GM18502 (cell line): Measurements from ENCODE around the gene CRYGA.
"Not testable (repeated sequence)": the region's sequence is repeated elsewhere in the genome, so short reads cannot be mapped to it uniquely, and the experiment has no call there.

Experiments
- ATAC-seq: cut with Tn5 transposase; IDR thresholded peaks from one replicate; pipeline ENCODE4 v1.9.1; 2021; ENCODE audit warnings: mild to moderate bottlenecking; ENCODE audit not compliant: unreplicated experiment, poor library complexity

CRYGA gene

DNA sequence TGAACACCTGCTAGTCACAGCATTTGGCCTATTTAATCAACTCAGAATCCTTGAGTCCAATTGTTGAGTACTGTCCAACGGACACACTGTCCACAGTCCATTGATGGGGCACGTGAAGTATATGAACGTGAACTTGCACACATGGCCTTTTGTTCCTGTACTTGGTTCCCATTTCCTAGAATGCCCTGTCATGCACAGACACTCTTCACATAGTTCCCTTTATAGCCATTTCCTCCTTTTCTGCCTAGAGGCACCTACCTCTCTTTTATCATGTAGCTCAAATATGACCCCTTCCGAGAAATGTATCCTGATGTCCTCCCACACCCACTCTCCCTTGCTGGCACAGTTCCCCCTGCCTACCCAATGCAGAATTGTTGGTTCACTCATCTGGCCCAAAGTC, 8.7 kb upstream of the CRYGA start:
- ATAC-seq = no peak

DNA sequence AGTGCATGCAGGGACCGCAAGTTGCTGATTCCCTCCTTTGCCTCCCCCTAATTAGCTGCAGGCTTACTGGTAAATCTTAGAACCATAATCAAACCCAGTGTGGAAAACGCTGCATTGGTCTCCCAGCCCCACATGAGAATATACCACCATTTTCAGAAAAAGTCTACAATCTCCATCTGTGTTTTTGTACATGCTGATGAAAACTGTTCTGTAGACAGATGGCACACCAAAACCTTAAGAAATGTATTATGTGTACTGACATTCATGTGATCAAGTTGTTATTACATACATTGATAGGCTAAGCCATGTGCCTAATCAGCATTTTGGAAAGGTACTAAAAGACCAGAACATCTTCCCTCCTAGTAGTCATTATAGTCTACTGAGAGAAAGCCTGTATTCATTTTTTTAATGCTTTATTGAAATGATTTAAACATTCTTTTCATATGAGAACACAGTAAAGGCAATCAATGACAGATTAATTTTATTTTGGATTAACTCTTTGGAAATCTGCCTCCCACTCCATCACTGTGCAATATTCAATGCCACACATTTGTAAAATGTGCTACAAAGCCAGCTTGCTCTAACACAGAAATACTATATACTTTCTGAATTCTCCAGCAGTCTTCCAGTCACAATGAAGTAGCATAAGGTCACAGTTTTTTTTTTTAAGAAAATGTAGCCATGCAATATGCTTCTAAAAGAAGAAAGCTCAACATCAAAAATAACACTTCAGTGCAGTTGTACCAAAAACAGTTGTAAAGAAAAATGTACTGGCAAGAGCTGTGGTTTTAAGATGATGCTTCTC, 1.8 kb upstream of the CRYGA start:
- no peak for ATAC-seq

DNA sequence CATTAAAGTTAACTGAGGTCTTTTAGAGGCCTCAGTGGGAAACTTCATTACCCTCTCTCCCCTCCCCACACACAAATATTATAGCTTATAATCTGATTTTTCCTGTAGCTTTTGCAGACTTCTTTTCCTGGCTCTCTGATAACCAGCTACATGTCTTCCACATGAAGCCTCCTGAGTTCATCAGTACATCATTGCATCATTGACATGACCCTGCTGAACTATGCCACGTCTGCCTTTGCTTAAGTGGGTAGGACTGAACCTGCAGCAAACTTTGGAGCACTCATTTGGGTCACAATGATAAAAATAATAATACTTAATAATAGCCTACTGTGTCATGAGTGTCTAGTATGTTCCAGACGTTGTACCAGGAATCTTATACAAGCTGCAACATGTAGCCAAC, 7.0 kb downstream of the CRYGA start:
- ATAC-seq = no peak

DNA sequence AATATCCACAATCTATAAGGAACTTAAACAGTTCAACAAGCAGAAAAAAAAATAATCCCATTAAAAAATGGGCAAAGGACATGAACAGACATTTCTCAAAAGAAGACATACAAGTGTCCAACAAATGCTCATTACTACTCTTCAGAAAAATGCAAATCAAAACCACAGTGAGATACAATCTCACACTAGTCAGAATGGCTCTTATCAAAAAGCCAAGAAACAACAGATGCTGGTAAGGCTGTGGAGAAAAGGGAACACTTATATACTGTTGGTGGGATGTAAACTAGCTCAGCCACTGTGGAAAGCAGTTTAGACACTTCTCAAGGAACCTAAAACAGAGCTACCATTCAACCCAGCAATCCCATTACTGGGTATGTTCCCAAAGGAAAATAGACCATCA, 10.2 kb downstream of the CRYGA start:
- no peak for ATAC-seq

DNA sequence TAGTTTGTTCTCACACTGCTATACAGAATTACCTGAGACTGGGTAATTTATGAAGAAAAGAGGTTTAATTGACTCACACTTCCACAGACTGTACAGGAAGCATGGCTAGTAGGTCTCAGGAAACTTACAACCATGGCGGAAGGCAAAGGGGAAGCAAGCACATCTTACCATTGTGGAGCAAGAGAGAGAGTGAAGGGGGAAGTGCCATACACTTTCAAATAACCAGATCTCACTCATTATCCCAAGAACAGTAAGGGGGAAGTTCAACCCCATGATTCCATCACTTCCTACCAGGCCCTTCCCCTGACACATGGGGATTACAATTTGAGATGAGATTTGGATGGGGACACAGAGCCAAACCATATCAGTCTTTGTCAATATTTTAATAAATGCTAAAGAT, 12.4 kb downstream of the CRYGA start:
- ATAC-seq = no peak

DNA sequence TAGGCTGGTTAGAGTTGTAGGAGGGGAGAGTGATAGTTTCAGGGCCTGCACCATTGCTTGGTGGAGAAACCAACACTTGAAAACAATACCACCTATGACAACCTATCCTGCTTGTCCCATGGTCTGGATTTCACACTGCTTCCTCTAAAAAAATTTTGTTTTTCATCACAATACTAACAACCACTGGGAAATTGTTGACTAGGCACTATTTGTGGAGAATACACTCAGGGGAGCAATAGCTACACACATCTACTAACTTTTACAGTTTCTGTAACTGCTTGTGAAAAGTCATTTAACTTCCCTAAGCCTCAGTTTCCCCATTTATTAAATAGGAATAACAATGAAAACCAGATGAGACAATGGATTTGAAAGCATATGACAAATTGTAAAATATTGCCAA, 13.3 kb downstream of the CRYGA start:
- ATAC-seq = no peak

DNA sequence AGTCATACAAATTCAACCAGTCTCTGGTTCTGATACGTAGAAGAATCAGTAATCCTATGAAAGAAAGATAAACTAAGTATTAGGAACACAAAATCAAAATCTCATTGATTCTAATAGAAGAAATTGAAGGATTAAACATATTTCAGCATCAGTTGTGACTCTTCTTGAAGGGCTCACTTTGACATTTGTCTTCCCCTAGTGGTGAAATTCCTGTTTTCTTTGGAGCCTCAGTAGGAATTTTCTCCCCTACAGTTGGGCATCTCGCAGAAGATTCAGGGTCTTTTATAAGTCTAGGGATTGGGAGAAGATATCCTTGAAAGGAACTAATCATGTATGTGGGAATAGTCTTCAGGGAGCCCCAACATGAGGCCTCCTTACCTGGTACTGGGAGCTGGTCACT, 14.6 kb downstream of the CRYGA start:
- no peak for ATAC-seq

DNA sequence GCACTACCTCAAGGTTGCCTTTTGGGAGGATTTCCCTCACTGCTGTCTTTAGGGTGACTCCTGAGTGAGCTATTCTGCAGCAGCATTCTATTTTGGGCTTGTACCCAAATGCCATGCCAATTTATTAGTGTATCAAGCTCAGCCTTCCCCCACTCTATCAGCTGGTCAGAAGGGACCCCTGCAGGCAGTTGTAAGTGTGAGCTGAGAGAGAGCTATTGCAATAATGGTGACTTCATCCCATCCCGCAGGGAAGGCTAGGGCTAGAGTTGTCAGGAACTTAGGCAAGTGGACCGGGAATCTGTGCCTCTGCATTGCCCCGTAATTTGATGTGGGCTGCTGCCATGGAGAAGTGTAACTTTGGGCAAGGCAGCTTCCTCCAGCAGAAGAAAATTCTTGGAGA, 15.6 kb downstream of the CRYGA start:
- ATAC-seq = no peak

DNA sequence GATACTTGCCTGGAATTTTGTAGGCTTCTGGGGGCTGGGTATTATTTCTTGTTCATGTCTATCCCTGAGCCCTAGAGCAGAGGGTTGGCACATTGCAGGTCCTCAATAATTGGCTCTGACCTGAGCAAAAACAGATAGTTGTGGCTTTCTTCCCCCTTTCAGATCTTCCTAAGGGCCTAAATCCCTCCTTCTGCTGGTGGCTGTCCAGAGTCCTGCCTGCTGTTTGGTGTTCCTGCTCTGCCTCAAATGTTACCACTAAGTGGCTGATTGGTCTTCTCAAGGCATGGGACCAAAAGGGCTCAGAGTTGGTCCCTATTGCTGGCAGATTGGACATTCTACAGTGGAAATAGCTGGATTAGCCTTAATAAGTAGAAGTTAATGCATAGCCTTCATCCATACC, 16.4 kb downstream of the CRYGA start:
- ATAC-seq = no peak

DNA sequence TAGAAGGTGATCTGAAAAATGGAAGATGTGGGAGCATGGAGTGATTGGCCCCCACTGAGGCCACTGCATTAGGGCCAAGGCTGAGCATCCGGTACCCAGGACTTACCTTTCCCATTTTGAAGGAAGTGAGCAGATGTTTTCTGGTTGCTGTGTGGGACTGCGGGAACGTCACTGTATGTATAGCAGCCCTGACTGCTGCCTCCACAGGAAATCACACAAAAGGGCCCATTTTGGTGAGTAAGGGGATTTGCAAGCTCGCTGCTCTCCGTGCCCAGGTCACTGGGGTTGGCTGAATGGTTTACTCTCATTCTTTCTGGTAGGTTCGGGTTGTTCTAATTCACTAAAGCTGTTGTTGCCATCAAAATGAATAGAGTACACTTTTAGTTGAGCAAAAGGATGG, 17.4 kb downstream of the CRYGA start, which contains the start of gene CRYGB:
TSS of gene CRYGB (minus strand) at position 153 of the 400 bp plus-strand sequence. CDS start at position 115, 38 bp downstream.
- no peak for ATAC-seq

DNA sequence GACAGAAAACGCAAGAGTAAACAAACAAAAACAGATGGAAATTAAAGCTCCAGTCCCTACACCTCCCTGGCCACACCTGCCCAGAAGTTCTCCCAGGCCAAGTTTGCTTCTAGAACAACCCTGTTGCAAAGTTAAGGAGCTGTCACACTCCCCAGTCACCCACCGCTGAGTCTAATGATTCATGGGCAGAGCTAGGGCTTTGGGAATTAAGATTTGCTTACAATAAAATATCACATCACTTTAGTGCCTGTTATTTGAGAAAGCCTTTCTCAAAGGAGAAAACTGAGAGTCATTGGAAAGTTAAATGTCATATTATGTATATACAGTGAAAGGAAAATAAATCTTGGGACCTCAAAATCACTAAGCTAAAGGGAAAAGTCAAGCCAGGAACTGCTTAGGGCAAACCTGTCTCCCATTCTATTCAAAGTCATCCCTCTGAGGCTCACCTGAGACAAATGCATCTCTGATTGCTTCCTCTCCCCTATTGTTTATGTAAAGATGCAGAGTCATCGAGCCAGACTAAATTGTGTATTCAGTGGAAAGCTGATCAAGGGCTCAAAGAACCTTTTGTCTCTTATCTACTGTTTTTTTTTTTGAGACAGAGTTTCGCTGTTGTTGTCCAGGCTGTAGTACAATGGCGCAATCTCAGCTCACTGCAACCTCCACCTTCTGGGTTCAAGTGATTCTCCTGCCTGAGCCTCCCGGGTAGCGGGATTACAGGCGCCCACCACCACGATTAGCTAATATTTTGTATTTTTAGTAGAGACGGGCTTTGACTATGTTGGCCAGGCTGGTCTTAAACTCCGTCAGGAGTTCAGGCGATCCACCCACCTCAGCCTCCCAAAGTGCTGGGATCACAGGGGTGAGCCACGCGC, 20.2 kb downstream of the CRYGA start:
- no peak for ATAC-seq

DNA sequence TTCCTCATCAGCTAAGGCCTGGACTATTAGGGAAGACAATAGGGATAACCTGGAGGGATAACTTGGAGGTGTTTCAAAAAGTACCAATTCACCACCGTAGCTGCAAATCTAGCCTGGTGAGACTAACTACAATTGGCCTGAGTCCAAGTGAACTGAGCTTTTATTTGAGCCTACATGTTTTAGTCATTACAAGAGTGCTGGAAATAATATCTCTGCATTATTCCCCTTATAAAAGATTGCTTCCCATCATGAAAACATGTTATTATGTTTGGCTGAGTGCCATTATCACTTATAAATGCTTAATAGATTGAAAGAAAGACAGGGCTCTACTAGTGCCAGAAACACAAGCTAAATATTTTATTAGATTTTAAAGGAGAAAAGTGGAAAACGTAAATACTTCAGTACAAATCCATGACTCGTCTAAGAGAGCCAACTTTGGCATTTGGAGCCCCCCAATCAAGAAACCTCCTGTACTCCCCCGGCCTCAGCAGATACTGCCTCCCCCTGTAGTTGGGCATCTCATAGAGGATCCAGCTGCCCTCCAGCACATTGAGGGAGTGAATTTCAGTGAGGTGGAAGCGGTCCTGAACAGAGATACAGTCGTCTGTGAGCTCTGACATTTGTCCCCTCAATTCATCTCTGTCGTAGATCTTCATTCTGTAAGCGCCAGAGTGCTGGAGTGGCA, 21.0 kb downstream of the CRYGA start:
- no peak for ATAC-seq

DNA sequence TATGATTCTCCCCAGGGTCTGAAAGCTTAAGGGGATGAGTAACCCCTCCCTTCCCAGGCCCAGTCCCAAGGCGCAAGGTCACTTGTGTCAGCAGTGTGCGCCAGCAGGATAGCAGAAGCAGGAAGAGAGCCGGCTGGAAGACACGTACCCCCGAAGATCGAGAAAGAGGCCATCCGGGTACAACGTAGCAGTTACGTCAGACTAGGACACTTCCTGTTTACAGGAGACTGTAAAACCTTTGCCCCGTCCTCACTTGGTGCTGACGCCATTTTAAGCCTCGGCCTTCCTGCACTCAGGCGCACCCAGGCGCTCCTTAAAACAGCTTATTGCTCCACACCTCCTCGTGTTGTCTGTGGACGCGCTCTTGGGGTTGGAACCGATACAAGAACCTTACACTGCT, 23.9 kb downstream of the CRYGA start:
- no peak for ATAC-seq

DNA sequence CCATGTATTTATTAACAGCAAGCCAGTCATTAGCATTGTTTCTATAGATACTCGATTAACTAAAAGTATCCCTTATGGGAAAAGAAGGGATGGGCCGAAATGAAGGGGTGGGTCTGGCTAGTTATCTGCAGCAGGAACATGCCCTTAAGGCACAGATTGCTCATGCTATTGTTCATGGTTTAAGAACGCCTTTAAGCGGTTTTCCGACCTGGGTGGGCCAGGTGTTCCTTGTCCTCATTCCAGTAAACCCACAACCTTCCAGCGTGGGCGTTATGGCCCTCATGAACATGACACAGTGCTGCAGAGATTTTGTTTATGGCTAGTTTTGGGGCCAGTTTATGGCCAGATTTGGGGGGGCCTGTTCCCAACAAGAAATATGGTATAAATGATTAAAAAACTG, 25.1 kb downstream of the CRYGA start:
- not testable (repeated sequence) for ATAC-seq

DNA sequence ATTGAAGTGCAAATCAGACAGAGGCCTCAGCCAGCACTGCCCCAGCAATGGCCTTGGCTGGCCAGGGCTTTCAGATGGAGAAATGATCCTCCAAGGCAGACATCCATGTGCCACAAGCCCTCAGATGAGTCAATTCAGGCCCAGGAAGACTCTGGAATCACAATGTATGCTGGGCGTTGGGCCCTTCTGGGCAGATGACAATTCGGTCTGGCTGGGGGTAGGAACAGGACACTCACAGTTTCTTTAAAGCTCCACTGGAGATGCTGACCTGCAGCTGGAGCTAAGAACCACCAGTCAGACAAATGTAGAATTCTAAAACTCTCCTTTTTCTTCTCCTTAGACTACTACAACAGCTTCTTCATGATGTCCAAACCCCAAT, 26.7 kb downstream of the CRYGA start:
- ATAC-seq = no peak

DNA sequence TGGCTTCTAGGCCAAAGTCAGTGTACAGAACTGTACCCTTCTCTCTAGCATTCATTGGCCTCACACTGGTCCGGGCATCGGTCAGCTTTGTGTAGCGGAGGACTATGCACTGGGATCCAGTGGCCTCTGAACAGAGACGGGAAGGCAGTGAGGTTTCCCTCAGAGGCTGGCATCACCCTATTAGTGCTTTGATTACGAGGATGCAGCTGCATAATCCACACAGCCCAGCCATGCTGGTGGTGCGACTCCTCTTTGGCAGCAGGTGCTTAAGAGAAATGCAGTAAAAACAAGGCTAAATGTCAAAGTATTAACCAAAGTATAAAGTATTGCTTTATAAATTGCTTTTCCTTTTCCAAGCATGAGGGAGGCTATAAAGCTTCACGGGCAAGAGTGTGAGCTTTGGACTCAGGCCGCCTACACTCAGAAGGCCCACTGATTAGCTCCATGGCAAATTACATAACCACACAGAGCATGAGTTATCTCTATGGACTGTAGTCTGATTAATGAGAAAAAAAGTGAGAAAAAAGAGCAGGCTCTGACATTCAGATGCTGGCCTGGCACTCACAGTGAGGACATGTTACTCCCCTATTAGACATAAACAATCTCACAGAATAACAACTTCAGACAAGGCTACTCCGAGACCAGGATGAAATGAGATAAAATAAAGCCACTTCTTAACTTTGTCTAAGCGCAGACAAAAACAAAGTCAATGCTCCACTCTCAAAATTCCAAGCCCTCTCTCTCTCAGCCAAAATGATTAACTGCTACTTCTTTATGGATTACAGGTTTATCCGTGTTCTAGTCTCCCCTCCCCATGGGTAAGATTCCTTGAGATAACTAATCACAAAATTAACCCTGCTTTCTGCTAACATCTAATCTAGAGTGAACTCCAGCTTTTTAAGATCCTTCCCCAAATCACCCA, 27.3 kb downstream of the CRYGA start:
- no peak for ATAC-seq

DNA sequence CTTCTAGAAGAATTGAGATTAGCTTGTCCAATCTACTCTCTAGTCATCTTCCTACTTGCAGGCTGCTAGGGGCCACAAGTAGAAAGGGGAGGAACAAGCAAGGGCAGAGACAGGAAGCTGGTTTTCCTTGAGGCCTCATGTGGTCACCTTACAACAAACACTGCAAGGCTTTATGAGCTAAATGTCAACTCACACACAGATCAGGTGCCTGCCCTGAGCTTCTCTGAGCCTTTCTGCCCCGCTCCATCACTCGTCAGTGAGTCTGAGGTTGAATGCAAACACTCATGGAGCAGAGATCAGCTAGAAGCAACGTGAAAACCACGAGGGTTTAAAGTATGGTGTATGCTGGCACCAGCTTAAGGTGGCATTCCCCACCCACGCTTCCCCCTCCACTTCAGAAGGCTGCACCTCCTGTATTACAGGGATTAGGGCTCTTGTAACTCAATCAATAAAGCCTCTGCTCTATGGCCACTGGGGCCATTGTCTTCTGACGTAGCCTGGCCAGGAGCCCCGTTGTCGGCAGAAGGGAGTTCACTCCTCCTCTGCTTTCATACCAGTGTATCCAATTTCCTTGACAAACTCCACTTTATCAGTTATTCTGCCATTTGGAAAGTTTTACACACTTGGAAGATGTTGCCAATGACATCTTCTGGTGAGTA, 28.3 kb downstream of the CRYGA start:
- no peak for ATAC-seq

DNA sequence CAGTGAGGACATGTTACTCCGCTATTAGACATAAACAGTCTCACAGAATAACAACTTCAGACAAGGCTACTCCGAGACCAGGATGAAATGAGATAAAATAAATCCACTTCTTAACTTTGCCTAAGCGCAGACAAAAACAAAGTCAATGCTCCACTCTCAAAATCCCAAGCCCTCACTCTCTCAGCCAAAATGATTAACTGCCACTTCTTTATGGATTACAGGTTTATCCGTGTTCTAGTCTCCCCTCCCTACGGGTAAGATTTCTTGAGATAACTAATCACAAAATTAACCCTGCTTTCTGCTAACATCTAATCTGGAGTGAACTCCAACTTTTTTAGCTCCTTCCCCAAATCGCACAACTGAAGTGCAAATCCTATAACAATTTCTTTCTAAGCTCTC, 32.7 kb downstream of the CRYGA start:
- no peak for ATAC-seq
